BE2C (cell line): ENCODE measurements around the gene TCF19.

Experiments
- DNase-seq: peaks from one replicate; pipeline ENCODE4 v3.0.0-alpha.2; 2020
- H3K27me3 ChIP-seq: fragments of 250-450 bp; sonication (Bioruptor Pico); 2 replicates; pipeline ENCODE4 v1.5.1; 2020; ENCODE audit warnings: mild to moderate bottlenecking
- H3K36me3 ChIP-seq: fragments of 250-450 bp; sonication (Bioruptor Pico); 2 replicates; pipeline ENCODE4 v1.5.1; 2020; ENCODE audit warnings: mild to moderate bottlenecking
- H3K4me1 ChIP-seq: fragments of 250-450 bp; sonication (Bioruptor Pico); 2 replicates; pipeline ENCODE4 v1.5.1; 2020
- H3K4me3 ChIP-seq: 2 replicates; pipeline ENCODE4 v1.5.1; 2011; ENCODE audit warnings: low read depth, low read length
- H3K9me3 ChIP-seq: fragments of 250-450 bp; sonication (Bioruptor Pico); 2 replicates; pipeline ENCODE4 v1.5.1; 2020
- CTCF ChIP-seq: IDR thresholded peaks from 2 replicates; pipeline ENCODE4 v1.5.1; 2012; ENCODE audit warnings: mild to moderate bottlenecking, low read depth, low read length

Gene TCF19

GRCh38 chr6:31120151-31120915 is 38.1 kb upstream of the TCF19 start, which contains the start of gene CDSN:
CDSN (minus strand) TSS chr6:31120446; CDS start chr6:31120419, 27 bp downstream.
- H3K4me1 ChIP-seq, result no peaks in the 10 kb centered on the region
- peaks cover 25% of the 10 kb centered on the region for H3K27me3 ChIP-seq
- H3K36me3 ChIP-seq, result no peaks in the 10 kb centered on the region
- H3K9me3 ChIP-seq, result no peaks in the 10 kb centered on the region
- no peak for DNase-seq
- H3K4me3 ChIP-seq, result no peak within 1 kb of the TSS
- TF ChIP-seq CTCF, result no peak

- Histone ChIP-seq H3K9me3 (no peaks in the 10 kb centered on the region), H3K4me3 (no peak overlapping the region), H3K4me1 (no peaks in the 10 kb centered on the region), H3K36me3 (no peaks in the 10 kb centered on the region), H3K27me3 (peaks cover 17% of the 10 kb centered on the region)
- no peak for TF ChIP-seq CTCF
- no peak for DNase-seq
These were observed 37.1 kb upstream of the TCF19 start for GRCh38 chr6:31121131-31121790.

- H3K9me3 ChIP-seq, result no peaks in the 10 kb centered on the region
- peak; percentile 48 for DNase-seq
- H3K27me3 ChIP-seq, result peaks cover 15% of the 10 kb centered on the region
- no peak overlapping the region for H3K4me3 ChIP-seq
- no peaks in the 10 kb centered on the region for H3K36me3 ChIP-seq
- no peaks in the 10 kb centered on the region; the same call in 1 of the 2 replicates for H3K4me1 ChIP-seq
- TF ChIP-seq CTCF, result no peak
These were observed 35.3 kb upstream of the TCF19 start for GRCh38 chr6:31122791-31123706.

DNA sequence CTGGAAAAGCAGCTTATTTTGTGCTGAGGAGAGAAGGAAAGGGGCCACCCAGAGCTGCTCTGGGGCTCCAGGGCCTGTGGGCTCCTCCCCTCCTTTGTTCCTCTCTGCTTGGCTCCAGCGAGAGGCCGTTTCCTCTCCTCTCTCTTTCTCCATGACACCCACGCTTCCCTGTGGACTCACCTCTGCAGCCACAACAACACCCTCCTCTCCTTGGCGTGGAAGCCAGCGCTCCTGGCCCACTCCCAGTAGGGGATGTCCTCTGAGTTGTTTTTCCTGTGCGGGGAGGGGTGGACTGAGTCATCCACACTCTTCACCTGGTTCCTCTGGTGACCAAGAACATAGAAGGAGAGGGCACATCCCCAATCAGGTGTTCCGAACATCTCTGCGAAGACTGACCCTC is 33.2 kb upstream of the TCF19 start:
- no peaks in the 10 kb centered on the region for H3K36me3 ChIP-seq
- no peaks in the 10 kb centered on the region; the same call in 1 of the 2 replicates for H3K4me1 ChIP-seq
- H3K27me3 ChIP-seq, result 0 out of 2 replicates have a peak, but pooled peaks cover 5% of the 10 kb centered on the region
- H3K4me3 ChIP-seq, result no peak overlapping the region
- no peaks in the 10 kb centered on the region for H3K9me3 ChIP-seq
- no peak for DNase-seq
- no peak for TF ChIP-seq CTCF

- H3K9me3 ChIP-seq, result no peaks in the 10 kb centered on the region
- no peak overlapping the region for H3K4me3 ChIP-seq
- no peaks in the 10 kb centered on the region; the same call in 1 of the 2 replicates for H3K4me1 ChIP-seq
- no peak for TF ChIP-seq CTCF
- DNase-seq, result no peak
- no peaks in the 10 kb centered on the region for H3K36me3 ChIP-seq
- 0 out of 2 replicates have a peak, but pooled peaks cover 5% of the 10 kb centered on the region for H3K27me3 ChIP-seq
These were observed 32.6 kb upstream of the TCF19 start for GRCh38 chr6:31125586-31126363.
